ENCODE results near the gene INTS11. TPM values are rescaled to one million over a fixed set of nuclear protein-coding genes. Genes with fewer than 3 reads are reported as not detected.

INTS11 gene
- total and polyA plus RNA-seq, 2 donors from 2014 or later = 73.6 to 100 TPM

DNA sequence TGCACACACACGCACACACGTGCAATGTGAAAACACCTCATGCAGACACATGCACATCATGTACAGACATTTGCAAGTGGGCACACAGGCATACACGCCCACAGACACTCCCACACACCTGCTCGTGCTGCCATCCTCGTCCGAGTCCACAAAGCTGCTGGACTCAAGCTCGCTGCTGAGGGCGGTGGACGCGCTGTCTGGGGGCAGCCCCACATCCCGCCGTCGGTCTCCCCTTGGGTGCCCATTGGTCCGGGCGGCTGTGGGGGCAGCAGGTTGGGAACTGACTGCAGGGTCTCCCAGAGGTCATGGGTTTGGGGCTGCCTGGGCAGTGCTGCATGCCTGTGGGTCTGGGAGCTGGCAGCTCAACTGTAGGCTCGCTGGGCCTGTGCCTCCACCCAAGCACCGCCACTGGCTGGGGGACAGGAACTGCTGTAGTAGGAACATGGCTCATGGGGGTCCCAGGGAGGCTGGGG, 17.1 kb upstream of the INTS11 start:
- no peak overlapping the region for H3K9ac ChIP-seq (ENCODE audit: low read length in 3 of 3)
- H3K9me3 ChIP-seq (ENCODE audit: control insufficient read depth in 2 of 3, insufficient read depth in 1 of 3, low read length in 3 of 3) = no peaks in the 10 kb centered on the region
- H3K27ac ChIP-seq (ENCODE audit: low read depth in 2 of 2, low read length in 2 of 2) = no peak overlapping the region
- FAIRE-seq = no peak
- peaks cover 4 to 12% (median 11%) of the 10 kb centered on the region in 3 donors for H3K36me3 ChIP-seq (ENCODE audit: control insufficient read depth in 2 of 3, insufficient read depth in 3 of 3, low read length in 3 of 3)
- H3K4me3 ChIP-seq (ENCODE audit: low read length in 3 of 3) = no peak overlapping the region
- DNase-seq = no peak
- H3K4me1 ChIP-seq (ENCODE audit: control insufficient read depth in 2 of 3, insufficient read depth in 2 of 3, low read depth in 1 of 3, low read length in 3 of 3) = peaks cover 0 to 6% (median 0%) of the 10 kb centered on the region in 3 donors
- TF ChIP-seq, protein P1, sequence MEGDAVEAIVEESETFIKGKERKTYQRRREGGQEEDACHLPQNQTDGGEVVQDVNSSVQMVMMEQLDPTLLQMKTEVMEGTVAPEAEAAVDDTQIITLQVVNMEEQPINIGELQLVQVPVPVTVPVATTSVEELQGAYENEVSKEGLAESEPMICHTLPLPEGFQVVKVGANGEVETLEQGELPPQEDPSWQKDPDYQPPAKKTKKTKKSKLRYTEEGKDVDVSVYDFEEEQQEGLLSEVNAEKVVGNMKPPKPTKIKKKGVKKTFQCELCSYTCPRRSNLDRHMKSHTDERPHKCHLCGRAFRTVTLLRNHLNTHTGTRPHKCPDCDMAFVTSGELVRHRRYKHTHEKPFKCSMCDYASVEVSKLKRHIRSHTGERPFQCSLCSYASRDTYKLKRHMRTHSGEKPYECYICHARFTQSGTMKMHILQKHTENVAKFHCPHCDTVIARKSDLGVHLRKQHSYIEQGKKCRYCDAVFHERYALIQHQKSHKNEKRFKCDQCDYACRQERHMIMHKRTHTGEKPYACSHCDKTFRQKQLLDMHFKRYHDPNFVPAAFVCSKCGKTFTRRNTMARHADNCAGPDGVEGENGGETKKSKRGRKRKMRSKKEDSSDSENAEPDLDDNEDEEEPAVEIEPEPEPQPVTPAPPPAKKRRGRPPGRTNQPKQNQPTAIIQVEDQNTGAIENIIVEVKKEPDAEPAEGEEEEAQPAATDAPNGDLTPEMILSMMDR (IDR thresholded peaks at IDR 0.05; ENCODE audit: borderline replicate concordance, extremely low read depth, insufficient read depth) = no peak
- H3K27me3 ChIP-seq (ENCODE audit: control insufficient read depth, insufficient read depth, low read length) = no peaks in the 10 kb centered on the region
- intact Hi-C loops (cut with DNase I) = no loop called here

DNA sequence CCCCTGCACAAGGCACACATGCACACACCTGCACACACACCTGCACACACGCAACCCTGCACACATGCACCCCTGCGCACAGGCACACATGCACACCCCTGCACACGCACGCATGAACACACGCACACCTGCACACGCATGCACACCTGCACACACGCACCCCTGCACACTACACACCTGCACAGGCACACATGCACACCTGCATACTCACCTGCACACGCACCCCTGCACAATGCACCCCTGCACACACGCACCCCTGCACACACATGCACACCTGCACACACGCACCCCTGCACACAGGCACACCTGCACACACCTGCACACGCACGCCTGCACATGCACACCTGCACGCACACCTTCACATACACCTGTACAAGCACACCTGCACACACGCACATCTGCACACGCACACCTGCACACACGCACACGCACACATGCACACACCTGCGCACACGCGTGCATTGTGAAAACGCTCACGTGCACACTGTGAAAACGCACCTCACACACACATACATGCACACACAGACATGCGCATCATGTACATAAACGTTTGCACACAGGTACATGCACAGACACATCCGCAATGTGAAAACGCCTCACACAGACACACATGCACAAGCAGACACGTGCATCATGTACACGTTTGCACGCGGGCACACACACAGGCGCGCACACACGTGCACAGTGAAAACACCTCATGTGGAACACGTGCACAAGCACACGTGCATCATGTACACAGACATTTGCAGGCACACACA, 16.5 kb upstream of the INTS11 start:
- intact Hi-C loops (cut with DNase I) = no loop called here
- H3K36me3 ChIP-seq (ENCODE audit: control insufficient read depth in 2 of 3, insufficient read depth in 3 of 3, low read length in 3 of 3) = peaks cover 4 to 12% (median 11%) of the 10 kb centered on the region in 3 donors
- FAIRE-seq (no peak), DNase-seq (no peak)
- no peak overlapping the region for H3K27ac ChIP-seq (ENCODE audit: low read depth in 2 of 2, low read length in 2 of 2)
- no peaks in the 10 kb centered on the region for H3K27me3 ChIP-seq (ENCODE audit: control insufficient read depth, insufficient read depth, low read length)
- TF ChIP-seq, protein P1 (IDR thresholded peaks at IDR 0.05; ENCODE audit: borderline replicate concordance, extremely low read depth, insufficient read depth) = no peak
- H3K9ac ChIP-seq (ENCODE audit: low read length in 3 of 3) = no peak overlapping the region
- H3K4me1 ChIP-seq (ENCODE audit: control insufficient read depth in 2 of 3, insufficient read depth in 2 of 3, low read depth in 1 of 3, low read length in 3 of 3) = peaks cover 0 to 2% (median 0%) of the 10 kb centered on the region in 3 donors
- H3K9me3 ChIP-seq (ENCODE audit: control insufficient read depth in 2 of 3, insufficient read depth in 1 of 3, low read length in 3 of 3) = no peaks in the 10 kb centered on the region
- H3K4me3 ChIP-seq (ENCODE audit: low read length in 3 of 3) = no peak overlapping the region

DNA sequence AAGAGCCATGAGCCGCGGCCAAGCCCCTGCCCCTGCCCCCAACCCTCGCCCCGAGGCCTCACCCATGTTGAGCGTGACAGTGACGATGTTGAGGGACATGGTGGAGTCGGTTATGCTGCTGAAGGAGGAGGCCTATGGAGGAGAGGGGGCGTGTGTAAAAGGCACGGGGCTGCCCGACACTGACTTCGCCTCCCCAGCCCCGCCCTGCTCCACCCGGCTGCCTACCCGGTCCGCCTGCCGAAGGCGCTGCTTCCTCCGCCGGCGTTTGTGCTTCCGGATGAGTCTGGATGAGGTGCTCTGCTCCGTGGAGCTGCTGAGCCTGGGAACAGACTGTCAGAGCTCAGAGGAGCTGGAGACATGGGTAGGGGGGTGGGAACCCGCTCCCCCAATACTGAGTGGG, 15.7 kb upstream of the INTS11 start:
- Histone ChIP-seq H3K4me1 (ENCODE audit: control insufficient read depth in 2 of 3, insufficient read depth in 2 of 3, low read depth in 1 of 3, low read length in 3 of 3) (no peaks in the 10 kb centered on the region), H3K9me3 (ENCODE audit: control insufficient read depth in 2 of 3, insufficient read depth in 1 of 3, low read length in 3 of 3) (no peaks in the 10 kb centered on the region), H3K36me3 (ENCODE audit: control insufficient read depth in 2 of 3, insufficient read depth in 3 of 3, low read length in 3 of 3) (peaks cover 4 to 13% (median 11%) of the 10 kb centered on the region in 3 donors), H3K27me3 (ENCODE audit: control insufficient read depth, insufficient read depth, low read length) (no peaks in the 10 kb centered on the region), H3K4me3 (ENCODE audit: low read length in 3 of 3) (no peak overlapping the region), H3K27ac (ENCODE audit: low read depth in 2 of 2, low read length in 2 of 2) (no peak overlapping the region), H3K9ac (ENCODE audit: low read length in 3 of 3) (no peak overlapping the region)
- FAIRE-seq = no peak
- TF ChIP-seq, protein P1 (IDR thresholded peaks at IDR 0.05; ENCODE audit: borderline replicate concordance, extremely low read depth, insufficient read depth) = no peak
- DNase-seq = no peak
- intact Hi-C loops (cut with DNase I) = no loop called here
